T-helper 2 cell (primary cell): ENCODE results near the gene CDH5.
"Not testable (repeated sequence)": the region's sequence is repeated elsewhere in the genome, so short reads cannot be mapped to it uniquely, and the experiment has no call there.

Source experiments
- DNase-seq, 5 experiments: peaks; one replicate each; pipeline versions ENCODE4 v3.0.0 to v3.0.0-alpha.2; 2012 to 2022

The CDH5 gene

DNA sequence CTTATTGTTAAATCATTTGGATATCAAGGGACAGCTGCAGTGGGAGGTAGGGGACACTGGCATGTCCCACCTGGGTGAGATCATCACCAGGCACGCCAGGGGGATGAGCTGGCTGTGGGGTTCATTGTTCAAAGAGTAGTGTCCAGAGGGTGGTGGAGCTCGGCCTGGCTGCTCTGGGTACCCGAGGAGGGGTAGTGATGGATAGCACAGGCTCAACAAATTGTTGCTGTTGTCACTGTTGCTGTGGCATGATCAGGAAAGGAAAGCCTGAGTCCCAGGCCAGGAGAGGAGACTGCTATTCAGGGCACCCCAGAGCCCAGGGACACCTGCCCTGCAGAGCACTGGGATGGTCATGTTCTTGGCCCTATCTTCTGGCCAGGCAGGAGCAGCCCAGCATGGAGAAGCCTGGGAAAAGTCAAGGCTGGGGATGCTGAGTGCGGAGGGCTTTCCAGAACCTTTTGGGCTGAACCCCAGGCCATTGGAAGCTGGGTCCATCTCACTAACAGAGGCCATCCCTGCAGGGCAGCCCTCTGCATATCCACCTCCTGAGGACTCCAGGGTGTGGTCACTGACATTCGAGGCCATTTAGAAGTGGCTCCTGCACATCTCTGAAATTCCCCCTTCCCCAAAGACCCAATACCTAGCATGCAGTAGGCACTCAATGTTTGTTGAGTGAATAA is 72.7 kb downstream of the CDH5 start:
- no peak for DNase-seq

DNA sequence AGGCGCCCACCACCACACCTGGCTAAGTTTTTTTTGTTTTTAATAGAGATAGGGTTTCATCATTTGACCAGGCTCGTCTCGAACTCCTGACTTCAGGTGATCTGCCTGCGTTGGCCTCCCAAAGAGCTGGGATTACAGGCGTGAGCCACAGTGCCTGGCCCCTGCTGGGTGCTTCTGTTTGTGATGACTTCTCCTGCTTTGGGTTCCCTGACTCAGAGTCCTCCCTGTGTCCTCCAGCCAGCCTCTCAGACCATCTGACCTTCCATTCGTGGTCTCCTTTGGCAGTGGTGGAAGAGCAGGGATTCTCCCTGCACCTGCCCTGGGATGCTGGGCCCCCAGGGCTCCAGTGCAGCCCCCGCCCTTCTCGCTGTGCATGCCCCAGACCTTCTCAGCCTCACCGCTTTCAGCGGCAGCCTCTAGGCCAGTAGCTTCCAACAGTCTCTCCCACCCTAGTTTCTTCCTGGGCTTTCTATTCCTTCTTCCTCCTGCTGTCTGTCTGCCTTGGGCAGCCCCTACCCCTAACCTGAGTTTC is 73.8 kb downstream of the CDH5 start:
- DNase-seq: no peak

DNA sequence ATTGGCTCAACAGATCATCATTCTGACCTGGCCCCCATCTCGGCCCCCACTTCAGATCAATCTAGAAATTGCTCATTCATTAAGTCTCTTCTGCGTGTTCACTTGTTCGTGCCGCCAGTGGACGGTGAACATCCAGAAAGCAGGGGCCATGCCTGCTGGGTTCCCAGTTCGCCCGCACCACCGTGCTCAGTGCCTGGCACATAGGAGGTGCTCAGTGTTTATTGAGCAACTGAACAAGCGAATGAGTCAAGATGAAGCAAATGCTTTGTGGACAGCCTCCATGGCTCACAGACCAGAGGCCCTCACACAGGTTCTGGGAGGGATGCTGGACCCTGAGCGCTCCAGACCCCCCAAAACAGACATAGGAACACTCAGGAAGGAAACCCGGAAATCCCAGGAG is 74.5 kb downstream of the CDH5 start:
- no peak for DNase-seq

DNA sequence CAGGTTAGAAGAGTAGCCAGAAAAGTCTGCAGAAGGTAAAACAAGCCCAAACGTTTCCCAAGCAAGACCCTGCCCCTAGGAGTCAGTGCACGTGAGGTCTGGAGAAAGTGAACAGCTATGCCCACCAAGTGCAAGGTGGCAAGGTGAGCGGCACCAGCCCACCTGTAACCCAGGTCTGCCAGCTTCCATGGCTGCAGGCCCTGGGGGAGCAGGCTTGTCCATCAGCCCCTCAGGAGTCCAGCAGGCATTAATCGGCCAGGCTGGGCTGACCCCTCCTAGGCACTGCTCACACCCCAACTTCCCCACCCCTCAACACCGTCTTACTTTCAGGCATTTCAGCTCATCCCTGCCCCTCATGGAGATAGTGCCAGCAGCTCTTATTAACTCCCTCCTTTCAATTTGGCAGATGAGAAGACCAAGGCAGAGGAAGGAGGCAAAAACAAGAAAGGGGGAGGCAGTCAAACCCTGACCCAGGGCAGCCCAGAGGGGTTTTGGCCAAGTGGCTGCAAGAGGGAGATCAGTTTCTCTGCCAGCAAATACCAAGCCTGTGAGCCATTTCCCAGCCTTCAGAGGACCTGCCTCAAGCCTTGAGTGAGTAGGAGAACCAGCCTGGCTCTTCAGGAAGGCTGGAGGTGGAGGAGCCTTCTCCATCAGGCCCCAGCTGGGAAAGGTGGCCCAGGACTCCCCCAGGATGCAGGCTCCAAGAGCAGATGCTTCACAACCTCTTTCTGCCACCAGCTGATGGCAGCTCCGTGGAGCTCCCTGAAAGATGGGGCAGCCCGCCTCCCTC is 75.3 kb downstream of the CDH5 start:
- no peak for DNase-seq

DNA sequence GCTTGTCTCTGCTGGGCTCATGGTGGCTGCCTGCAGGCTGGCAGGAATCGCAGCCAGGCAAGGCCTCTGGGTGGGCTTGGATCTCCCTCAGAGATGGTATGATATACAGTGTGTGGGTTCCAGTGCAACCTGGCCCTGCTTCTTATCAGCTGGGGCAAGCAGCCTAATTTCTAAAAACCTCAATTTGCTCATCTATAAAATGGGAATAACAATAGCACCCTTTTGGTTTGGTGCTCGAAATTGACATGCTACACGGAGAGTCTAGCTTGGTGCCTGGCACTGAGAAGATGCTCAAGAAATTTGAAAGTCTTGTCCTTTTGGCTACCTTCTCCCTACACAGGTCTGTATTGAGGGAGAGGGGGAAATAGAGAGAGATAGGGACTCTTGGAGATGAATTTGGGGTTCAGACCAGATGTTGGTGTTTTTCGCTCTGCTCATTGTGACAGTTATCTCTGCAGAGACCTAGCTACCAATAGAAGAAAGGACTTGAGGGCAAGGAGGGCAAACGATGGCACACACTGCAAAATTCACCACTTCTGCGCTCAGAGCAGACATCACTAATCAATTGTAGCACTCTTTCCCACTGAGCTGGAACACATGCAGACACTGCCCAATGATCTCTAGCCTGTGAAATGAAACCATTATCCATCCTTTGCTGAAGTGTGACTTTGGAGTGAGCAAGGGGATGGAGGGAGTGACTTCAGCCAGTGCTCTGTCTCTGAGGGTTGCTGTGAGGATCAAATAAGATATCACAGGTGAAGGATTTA is 76.2 kb downstream of the CDH5 start:
- DNase-seq: no peak

DNA sequence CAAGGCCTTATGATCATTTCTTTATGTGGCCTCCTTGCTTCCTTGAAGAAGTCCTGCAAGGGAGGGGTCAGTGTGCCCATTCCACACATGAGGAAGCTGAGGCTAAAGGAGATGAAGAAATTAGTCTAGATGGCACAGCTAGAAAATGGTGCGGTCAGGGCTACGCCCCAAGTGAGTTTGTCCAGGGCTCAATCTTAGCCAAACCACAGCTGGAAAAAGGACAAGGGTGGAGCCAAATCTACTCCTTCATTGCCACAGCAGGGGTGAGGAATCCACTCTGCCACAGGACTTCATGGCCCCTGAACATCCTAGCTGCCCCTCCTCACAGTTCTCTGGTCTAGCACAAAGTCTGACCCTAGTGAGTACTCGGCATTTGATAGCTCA is 76.8 kb downstream of the CDH5 start:
- DNase-seq: no peak

DNA sequence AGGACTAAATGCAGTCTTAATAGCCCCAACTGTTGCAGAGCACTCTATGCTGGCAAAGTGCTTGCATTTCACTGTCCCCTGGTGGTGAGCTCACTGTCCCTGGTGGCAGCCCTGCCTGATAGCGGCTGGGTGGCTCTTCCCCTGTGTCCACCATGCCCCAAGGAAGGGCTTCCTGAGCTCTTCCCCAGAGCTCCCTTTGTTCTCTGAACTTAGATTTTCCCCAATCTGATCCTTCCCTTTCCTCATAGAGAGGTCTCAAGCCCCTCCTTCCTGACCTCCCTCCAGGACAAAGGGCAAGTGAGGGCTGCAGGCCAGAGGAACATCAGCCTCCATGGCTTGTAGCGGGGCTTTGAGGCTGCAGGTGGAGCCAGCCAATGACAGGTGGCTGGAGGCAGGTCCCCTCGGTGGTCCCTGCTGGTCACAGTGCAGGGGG is 77.6 kb downstream of the CDH5 start:
- DNase-seq: no peak

DNA sequence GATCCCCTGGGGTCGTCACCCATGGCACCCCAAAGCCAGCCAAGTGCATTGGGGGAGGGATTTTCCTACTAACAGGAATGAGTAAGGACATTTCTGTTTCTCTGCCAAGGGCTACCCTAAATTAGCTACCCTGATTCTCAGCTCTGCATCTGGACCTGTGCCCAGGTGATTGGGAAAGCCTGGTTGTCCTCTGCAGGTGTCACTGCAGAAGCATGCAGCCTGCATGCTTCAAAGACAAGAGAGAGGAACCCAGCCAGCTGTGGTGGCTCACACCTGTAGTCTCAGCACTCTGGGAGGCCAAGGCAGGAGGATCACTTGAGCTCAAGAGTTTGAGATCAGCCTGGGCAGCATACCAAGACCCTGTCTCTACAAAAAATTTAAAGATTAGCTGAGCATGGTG is 80.2 kb downstream of the CDH5 start:
- no peak for DNase-seq

DNA sequence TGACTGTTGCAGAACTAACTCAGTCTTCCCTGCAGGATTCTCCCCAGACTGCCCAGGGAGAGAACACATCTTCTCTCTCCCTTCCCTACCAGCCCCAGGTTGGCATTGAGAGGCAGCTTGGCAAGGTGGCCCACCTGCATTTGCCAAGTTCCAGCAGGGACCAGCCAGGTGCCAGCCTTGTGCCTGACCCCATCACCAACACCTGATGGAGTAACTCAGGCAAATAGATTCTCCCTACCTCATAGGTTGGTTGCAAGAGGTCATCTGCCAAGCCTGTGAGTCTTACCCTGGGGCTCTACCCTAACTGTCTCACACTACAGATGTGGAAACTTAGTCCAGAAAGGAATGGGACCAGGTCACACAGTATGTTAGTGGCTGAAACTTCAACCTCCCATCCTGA is 81.0 kb downstream of the CDH5 start:
- no peak for DNase-seq

DNA sequence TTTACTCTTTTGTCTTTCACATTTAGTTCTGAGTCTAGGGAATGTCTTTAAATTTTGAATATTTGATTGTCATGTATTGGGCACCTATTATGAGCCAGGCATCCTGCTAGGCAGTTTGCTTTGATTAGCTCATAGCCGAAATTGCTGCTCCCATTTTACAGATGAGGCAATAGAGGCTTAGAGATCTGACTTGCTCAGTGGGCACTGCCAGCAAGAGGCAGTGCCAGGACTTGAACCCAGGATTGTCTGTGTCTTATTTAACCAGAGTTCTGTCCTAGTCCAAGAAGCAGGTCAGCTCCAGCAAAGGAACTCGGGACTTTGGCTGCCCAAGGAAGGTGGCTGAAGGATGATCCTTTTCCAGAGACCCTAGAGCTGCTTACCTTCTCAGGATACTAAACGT is 85.1 kb downstream of the CDH5 start:
- no peak for DNase-seq

DNA sequence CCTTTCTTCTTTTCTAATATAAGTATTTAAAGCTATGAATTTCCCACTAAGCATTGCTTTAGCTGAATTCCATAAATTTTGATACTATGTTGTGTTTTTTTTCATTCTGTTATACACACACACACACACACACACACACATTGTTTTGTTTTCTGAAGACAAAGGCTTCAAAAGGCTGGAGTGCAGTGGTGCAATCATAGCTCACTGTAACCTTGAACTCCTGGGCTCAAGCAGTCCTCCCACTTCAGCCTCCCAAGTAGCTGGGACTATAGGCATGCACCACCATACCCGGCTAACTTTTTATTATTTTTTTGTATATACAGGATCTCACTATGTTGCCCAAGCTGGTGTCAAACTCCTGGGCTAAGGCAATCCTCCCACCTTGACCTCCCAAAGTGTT is 86.7 kb downstream of the CDH5 start:
- DNase-seq: not testable (repeated sequence)
